B cell (primary cell): Measurements from ENCODE around the gene SPRY1. TPM values are rescaled to one million over a fixed set of nuclear protein-coding genes. Genes with fewer than 3 reads are reported as not detected.
A peak's percentile ranks its signal among the peaks of the same experiment; 100 is the strongest.

Experiments used
- ATAC-seq: fragments of 200-7000 bp; cut with Tn5 transposase; one replicate; pipeline ENCODE4 v1.10.0; 2021; ENCODE audit warnings: low read depth, mild to moderate bottlenecking, moderate number of reproducible peaks, moderate library complexity
- CTCF ChIA-PET: fragments of 350-600 bp; sonication (Branson Sonifier 250); formaldehyde crosslinking; loops from one replicate; lab custom pipeline; 2021; ENCODE audit warnings: antibody characterized with exemption, inconsistent platforms; lab: Charles Lee
- POLR2A ChIA-PET: fragments of 350-600 bp; sonication (Branson Sonifier 250); formaldehyde crosslinking; loops from one replicate; lab custom pipeline; 2021; ENCODE audit warnings: antibody characterized with exemption; lab: Charles Lee
- DNase-seq: peaks from one replicate; pipeline ENCODE4 v3.0.0; 2013
- H2AFZ ChIP-seq: 2 replicates; pipeline ENCODE4 v1.6.1; 2012; ENCODE audit warnings: mild to moderate bottlenecking, low read depth, low read length; ENCODE audit not compliant: insufficient read depth, poor library complexity, severe bottlenecking
- H3K27ac ChIP-seq, 2 donors: 1 replicate in 1 of 2; 2 replicates in 1 of 2; pipeline ENCODE4 v1.5.1; 2012 to 2013; ENCODE audit warnings: low read length in 2 of 2, mild to moderate bottlenecking in 2 of 2, moderate library complexity in 1 of 2
- H3K27me3 ChIP-seq, 4 experiments: fragments of 200-600 bp in 1 of 4; sonication (generic) in 1 of 4; replicated peaks in 1 of 4; 1 replicate in 2 of 4; 2 replicates in 2 of 4; pipeline versions ENCODE4 v1.6.1 to v1.7.0; 2013 to 2016; ENCODE audit warnings: low read length in 3 of 4, mild to moderate bottlenecking in 2 of 4, mixed read lengths in 1 of 4, moderate library complexity in 1 of 4; ENCODE audit not compliant: insufficient read depth in 4 of 4, control insufficient read depth in 3 of 4; ENCODE audit errors: control extremely low read depth in 1 of 4
- H3K36me3 ChIP-seq, 2 experiments: replicated peaks in 1 of 2; 1 replicate in 1 of 2; 2 replicates in 1 of 2; pipeline versions ENCODE4 v1.6.1 to v1.7.1; 2013; ENCODE audit warnings: low read length in 1 of 2; ENCODE audit not compliant: insufficient read depth in 2 of 2, control insufficient read depth in 1 of 2; ENCODE audit errors: control extremely low read depth in 1 of 2, extremely low read depth in 1 of 2
- H3K4me1 ChIP-seq, 2 donors: fragments of 200-600 bp in 1 of 2; sonication (generic) in 1 of 2; 1 replicate in 1 of 2; 2 replicates in 1 of 2; pipeline versions ENCODE4 v1.5.1 to v1.6.1; 2013 to 2017; ENCODE audit warnings: low read length in 2 of 2; ENCODE audit not compliant: control insufficient read depth in 2 of 2, insufficient read depth in 2 of 2
- H3K4me2 ChIP-seq: replicated peaks from 2 replicates; pipeline ENCODE3; 2012; ENCODE audit warnings: mild to moderate bottlenecking, low read depth, low read length; ENCODE audit not compliant: poor library complexity, severe bottlenecking
- H3K4me3 ChIP-seq, 5 experiments: fragments of 200-600 bp in 1 of 5; sonication (generic) in 1 of 5; 1 replicate in 3 of 5; 2 replicates in 2 of 5; pipeline versions ENCODE4 v1.5.1 to v1.7.0; 2011 to 2016; ENCODE audit warnings: low read length in 4 of 5, mild to moderate bottlenecking in 4 of 5, low read depth in 2 of 5, control low read depth in 1 of 5, moderate library complexity in 1 of 5; ENCODE audit not compliant: insufficient read depth in 1 of 5; ENCODE audit errors: control extremely low read depth in 1 of 5, extremely low read depth in 1 of 5
- H3K79me2 ChIP-seq: fragments of 200-600 bp; sonication (generic); one replicate; pipeline ENCODE4 v1.6.0; 2016; ENCODE audit warnings: low read length; ENCODE audit not compliant: control insufficient read depth, insufficient read depth
- H3K9ac ChIP-seq: fragments of 200-600 bp; sonication (generic); 2 replicates; pipeline ENCODE4 v1.6.1; 2017; ENCODE audit warnings: mild to moderate bottlenecking, low read length, moderate library complexity
- H3K9me3 ChIP-seq, 3 donors: one replicate each; pipeline versions ENCODE4 v1.6.1 to v1.7.1; 2013; ENCODE audit warnings: low read length in 2 of 3; ENCODE audit not compliant: control insufficient read depth in 2 of 3, insufficient read depth in 1 of 3; ENCODE audit errors: control extremely low read depth in 1 of 3
- H4K20me1 ChIP-seq: 2 replicates; pipeline ENCODE4 v1.6.0; 2012; ENCODE audit warnings: mild to moderate bottlenecking, low read length; ENCODE audit not compliant: insufficient read depth, control insufficient read depth, poor library complexity, severe bottlenecking
- H3K27ac Mint-ChIP-seq: one replicate; pipeline ENCODE4 v1.8.0; 2021; ENCODE audit warnings: mixed read lengths
- H3K27me3 Mint-ChIP-seq: one replicate; pipeline ENCODE4 v1.8.0; 2021; ENCODE audit warnings: mixed read lengths
- H3K4me1 Mint-ChIP-seq: one replicate; pipeline ENCODE4 v1.8.0; 2021; ENCODE audit warnings: mixed read lengths
- H3K4me3 Mint-ChIP-seq: one replicate; pipeline ENCODE4 v1.8.0; 2021; ENCODE audit warnings: mixed read lengths
- H3K9me3 Mint-ChIP-seq: one replicate; pipeline ENCODE4 v1.8.0; 2022; ENCODE audit warnings: mixed read lengths; ENCODE audit not compliant: insufficient read depth
- CTCF ChIP-seq: fragments of 200-600 bp; IDR thresholded peaks from one replicate; pipeline ENCODE4 v1.8.0; 2022; ENCODE audit warnings: antibody characterized with exemption, mild to moderate bottlenecking
- EZH2 ChIP-seq: IDR thresholded peaks from 2 replicates; pipeline ENCODE4 v1.6.1; 2012; ENCODE audit warnings: borderline replicate concordance, low read depth, mild to moderate bottlenecking, moderate library complexity, low read length; ENCODE audit not compliant: insufficient read depth, poor library complexity, severe bottlenecking
- WGBS: methylation state at CpG from one replicate; pipeline ENCODE4 v1.1.5; 2013; ENCODE audit warnings: missing lambda C conversion rate; ENCODE audit not compliant: insufficient coverage; 5-methylcytosine and 5-hydroxymethylcytosine counted together
- intact Hi-C: fragments of 100-400 bp; cut with micrococcal nuclease; formaldehyde crosslinking; loops from one replicate; pipeline ENCODE4 v1.10.0; 2022
- polyA plus RNA-seq: library from polyadenylated mRNA; depleted of rRNA; stranded (reverse); fragments of >200 nt; gene quantifications from 2 replicates; pipeline ENCODE4 v1.2.3, GENCODE V29; 2012
- total RNA-seq, 2 donors: library from RNA; stranded (reverse); fragments of 120-200 nt in 1 of 2; gene quantifications; 1 replicate in 1 of 2; 2 replicates in 1 of 2; pipeline versions ENCODE4 v1.2.3 to v1.2.4, GENCODE V29; 2013 to 2022

Gene SPRY1
- total and polyA plus RNA-seq, 2 donors (not counting 1 experiment from before 2014, with no cell fraction given) = 4.7 to 6.9 TPM

GRCh38 chr4:123398066-123398852, 1.7 kb downstream of the SPRY1 start:
- Mint-ChIP-seq H3K4me3 (peak overlapping the region; percentile 96), H3K9me3 (no peaks in the 10 kb centered on the region), H3K27ac (peak overlapping the region; percentile 84), H3K27me3 (peaks cover 23% of the 10 kb centered on the region), H3K4me1 (peaks cover 31% of the 10 kb centered on the region)
- Histone ChIP-seq H3K4me1 (peaks cover 18 to 33% of the 10 kb centered on the region in 2 donors), H3K9ac (peak overlapping the region; percentile 81), H3K27me3 (peaks cover 0 to 11% (median 0%) of the 10 kb centered on the region in 4 experiments), H3K9me3 (no peaks in the 10 kb centered on the region), H3K4me3 (peak overlapping the region; percentile 62 to 76 (median 73)), H3K4me2 (peak overlapping the region; percentile 96), H2AFZ (peak overlapping the region; percentile 80), H3K79me2 (peaks cover 22% of the 10 kb centered on the region), H3K27ac (peak overlapping the region; percentile 61 to 84), H4K20me1 (no peaks in the 10 kb centered on the region), H3K36me3 (peaks cover 0 to 9% of the 10 kb centered on the region in 2 experiments)
- TF ChIP-seq CTCF (peak; percentile 65), EZH2 (no peak)
- ChIA-PET POLR2A (interaction anchor here (0.8 to 1.0 kb wide), 2 partner anchors 21 to 46 kb away, joined by 3 read pairs; no protein-coding TSS in a partner anchor), CTCF (interaction anchor here (0.9 to 3.9 kb wide), 6 partner anchors 13 to 375 kb away, joined by 3 to 28 read pairs (median 4); no protein-coding TSS in a partner anchor)
- DNase-seq = peak; percentile 81
- intact Hi-C loops = loop anchor here (1.0 to 5.0 kb wide), 6 partner anchors 46 to 1246 kb away; partner anchors contain the start of genes BBS12 and BLTP1
- peak; percentile 74 for ATAC-seq
- under 1% methylated on average over 87 of the region's 94 CpGs for WGBS
